ENCODE data around the gene CLCN2.

CLCN2 gene

DNA sequence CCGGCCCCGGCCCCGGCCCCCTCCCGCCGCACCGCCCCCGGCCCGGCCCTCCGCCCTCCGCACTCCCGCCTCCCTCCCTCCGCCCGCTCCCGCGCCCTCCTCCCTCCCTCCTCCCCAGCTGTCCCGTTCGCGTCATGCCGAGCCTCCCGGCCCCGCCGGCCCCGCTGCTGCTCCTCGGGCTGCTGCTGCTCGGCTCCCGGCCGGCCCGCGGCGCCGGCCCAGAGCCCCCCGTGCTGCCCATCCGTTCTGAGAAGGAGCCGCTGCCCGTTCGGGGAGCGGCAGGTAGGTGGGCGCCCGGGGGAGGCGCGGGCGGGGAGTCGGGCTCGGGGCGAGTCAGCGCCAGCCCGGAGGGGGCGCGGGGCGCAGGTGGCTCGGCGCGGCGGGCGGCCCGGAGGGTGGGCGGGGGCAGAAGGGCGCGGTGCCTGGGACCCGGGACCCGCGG, 18.8 kb upstream of the CLCN2 start:
- peak in 1 of 2 donors; percentile 30 for DNase-seq

DNA sequence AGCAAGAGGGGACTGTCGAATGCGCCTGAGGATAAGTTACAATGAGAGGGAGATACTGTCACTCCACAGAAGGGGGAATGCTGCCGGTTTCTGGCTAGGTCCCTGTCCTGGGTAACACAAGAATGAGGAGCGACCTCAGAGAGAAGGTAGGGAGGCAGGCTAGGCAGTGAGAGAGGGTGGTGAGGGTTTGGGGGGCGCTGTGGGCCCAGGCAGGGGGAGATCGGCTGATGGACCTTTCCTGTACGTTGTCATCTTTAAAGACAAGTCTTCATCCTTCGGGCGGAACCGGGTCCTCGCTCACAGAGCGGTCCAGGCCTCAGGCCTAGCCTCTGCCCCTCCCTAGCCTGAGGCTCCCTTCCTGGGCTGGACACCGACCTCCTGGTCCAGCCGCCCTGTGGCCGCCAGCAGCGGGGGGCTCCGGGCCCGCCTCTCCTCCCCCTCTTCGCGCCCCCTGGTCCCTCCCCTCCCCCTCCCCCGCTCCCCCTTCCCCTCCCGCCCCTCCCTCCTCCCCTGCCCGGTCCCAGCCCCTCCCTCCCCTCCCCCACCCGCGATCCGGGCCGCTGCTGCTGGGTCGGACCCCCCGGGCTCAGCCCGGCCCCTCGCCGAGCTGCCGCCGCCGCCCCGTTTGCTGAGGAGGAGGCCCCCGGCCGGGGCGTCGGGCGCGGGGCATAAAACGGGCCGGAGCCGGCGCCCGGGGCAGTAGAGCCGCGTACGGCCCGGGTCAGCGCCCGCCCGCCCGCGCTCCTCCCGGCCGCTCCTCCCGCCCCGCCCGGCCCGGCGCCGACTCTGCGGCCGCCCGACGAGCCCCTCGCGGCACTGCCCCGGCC, 18.2 kb upstream of the CLCN2 start, which contains the start of gene CHRD:
TSS of gene CHRD (plus strand) at position 697 of the 827 bp plus-strand sequence. CDS start 265 bp downstream, outside the sequence.
- DNase-seq = no peak

DNA sequence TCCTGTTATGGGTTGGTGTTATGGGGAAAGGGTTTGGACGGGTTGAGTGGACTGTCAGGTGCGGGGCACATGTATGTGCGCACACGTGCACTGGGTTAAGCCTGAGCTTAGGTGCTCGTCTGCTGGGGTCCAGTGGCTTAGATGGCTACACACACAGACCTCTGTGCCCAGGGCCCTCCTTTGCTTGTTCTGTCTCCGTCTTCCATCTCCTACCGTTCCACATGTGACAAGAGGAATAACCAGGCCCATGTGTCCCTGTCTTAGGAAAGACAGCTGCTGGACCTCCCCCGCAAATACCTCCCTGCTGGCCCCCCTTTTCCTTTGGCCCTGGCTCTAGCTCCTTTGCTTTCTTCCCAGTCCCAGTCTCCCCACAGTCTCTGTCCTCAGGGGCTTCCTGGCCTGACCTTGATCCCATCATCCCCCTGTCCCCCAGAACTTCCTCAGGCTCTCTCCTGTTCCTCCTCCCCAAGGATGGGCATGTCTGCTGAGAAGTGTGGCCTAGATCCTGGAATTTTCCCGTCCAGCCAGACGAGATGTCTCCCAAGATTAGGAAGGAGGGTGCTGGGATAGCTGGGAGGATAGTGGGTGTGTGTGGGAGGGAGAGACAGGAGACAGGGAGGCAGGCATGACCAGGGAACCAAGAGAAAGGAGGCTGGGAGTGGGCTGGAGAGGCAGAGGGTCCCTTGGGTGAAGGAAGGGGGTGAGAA, 17.4 kb upstream of the CLCN2 start:
- DNase-seq = no peak

DNA sequence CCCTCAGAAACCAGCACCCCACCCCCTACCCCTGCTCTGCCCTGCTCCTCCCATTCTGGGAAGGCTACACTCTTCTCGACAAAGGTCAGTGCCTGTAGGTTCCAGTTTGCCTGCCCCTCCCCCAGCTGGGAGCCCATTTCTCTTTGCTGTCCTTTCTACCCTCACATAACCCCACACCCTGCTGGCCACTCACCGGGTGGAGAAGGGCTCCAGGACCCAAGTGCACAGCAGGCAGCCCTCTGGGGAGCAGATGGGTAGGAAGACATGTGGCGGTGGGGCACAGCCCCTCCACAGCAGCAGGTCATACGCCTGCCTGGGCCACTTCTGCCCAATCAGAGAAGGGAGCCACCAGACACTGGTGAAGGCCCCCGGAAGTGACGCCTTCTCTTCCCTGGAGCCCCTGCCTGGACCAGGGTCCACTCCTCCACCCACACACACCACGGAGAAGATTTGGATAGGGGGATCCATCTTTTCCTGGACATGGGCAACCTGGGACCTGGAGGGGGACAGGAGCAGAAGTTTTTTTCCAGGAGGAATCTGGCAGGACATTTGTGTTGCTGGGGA, 16.6 kb upstream of the CLCN2 start, which contains the start of gene THPO:
TSS of gene THPO (minus strand) at position 326 of the 564 bp plus-strand sequence. CDS start 1,948 bp downstream, outside the sequence.
- no peak for DNase-seq

DNA sequence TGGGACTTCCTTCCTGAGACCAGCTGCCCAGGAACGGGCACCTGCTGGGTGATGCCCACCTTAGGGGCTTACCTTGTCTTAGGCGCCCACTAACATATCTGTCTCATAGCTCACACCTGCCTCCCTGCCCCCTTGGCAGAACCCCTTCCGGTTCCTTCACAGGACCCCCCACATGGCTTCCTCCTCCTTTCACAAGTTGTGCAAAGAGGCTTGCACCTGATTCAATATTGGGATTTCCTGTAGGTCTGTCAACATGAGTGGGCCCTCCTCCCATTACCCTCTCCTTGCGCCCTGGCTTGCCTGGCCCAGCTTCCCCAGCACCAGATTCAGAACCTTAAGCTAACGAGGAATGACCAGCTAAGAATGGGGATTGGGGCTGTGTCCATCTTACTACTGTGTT, 16.0 kb upstream of the CLCN2 start:
- DNase-seq = no peak

DNA sequence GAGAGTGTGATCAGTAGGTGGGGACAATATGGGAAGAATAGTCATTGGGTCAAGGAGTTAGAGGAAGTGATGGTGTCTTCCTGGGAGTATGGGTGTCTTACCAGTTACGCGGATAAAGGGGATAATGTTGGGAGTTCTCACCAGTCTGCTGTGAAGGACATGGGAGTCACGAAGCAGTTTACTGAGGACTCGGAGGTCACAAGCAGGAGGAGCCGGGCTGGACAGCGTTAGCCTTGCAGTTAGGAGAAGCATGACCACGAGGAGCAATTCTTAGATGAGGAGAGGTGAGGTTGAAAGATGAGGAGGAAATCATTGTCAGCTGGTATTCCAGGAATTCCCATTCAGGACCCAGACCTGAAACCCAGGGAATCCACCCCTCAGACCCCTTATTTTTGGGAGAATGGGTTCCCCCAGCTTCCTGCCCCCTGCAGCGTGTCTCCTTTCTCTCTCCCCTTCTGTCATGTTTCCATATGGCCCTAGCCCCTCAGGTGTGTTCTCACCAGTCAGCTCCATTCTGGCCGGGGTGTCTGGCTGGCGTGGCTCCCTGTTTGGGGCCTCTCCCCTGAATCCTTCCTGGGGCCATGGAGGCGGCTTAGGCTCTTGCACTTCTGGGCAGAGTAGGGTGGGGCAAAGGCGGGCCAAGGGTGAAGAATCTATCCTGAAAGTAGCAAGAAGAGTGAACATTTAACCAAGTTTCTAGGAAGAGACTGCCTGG, 14.5 kb upstream of the CLCN2 start:
- DNase-seq = no peak

DNA sequence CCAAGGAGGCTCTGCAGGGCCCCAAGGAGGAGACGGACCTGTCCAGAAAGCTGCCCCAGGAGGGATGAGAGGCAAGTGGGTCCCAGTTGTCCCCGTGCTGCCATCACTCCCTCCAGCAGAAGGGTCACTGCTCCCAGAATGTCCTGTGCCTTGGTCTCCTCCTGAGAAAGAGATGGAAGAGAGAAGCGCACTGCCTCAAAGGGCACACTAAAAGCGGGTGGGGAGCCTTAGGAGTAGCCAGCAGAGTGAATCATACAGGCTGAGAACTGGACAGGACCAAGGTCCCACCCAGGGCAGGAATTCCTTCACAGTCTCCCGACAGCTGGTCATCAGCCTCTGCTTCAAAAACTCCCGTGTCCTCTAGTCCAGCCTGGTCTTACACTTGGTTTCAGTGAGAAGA, 12.0 kb upstream of the CLCN2 start:
- no peak for DNase-seq

DNA sequence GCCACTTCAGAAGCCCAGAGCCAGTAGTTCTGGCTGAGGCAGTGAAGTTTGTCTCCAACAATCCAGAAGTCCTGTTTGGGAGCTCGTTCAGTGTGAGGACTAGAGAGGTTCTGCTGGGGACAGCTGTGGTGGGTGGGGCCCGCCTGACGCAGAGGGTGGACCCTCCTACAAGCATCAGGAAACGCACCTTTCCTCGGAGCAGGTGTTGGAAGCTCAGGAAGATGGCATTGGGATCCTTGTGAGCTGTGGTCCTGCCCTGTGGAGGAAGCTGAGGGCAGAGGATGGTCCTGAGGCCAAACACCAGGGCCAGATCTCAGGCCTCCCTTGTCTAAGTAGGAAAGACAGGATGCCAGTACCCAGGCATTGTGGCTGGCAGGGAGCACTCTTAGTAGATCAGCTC, 11.5 kb upstream of the CLCN2 start:
- no peak for DNase-seq

DNA sequence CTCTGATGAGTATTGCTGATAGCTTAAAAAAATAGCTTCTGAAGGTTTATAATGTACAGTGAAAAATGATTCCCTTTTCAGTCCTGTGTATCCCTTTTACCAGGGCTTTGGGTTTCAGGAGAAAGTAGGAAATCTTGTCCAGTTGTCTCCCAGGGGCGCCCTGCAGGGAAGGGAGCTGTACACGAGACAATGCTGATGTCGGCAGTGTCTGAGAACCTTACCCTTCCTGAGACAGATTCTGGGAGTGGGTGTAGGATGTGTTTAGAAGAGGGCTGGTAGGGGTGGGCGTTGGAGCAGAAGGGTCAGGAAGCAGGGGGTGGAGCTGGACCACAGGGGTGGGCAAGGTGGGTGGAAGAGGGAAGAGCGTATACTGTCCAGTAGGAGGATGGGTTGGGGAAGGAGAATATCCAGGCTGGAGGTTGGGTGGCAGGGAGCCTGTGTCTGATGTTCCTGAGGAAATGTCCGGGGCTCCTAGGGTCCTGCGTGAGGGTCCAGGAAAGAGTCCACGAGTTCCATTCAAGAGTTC, 11.0 kb upstream of the CLCN2 start:
- DNase-seq = no peak

DNA sequence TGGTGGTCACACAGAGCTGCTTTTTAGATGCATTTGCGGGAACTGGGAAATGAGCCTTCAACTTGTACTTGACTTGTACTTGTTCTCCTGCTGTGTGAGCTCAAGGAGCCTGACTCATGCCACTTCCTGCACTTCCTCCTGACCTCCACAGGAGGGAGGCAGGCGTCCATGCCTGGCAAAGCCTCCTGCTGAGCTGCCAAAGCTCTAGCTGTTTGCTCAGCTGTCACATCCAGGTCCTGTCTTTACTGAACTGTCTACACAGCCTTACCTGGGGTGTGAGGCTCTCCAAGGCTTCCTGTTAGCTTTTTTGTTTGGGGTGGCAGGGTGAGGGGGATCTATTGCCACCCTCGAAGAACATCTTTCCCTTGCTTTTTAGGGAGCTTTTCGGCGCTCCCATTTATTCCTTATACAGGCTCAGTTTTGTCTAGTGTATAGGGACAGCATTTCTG, 10.2 kb upstream of the CLCN2 start:
- peak; percentile 58 for DNase-seq

DNA sequence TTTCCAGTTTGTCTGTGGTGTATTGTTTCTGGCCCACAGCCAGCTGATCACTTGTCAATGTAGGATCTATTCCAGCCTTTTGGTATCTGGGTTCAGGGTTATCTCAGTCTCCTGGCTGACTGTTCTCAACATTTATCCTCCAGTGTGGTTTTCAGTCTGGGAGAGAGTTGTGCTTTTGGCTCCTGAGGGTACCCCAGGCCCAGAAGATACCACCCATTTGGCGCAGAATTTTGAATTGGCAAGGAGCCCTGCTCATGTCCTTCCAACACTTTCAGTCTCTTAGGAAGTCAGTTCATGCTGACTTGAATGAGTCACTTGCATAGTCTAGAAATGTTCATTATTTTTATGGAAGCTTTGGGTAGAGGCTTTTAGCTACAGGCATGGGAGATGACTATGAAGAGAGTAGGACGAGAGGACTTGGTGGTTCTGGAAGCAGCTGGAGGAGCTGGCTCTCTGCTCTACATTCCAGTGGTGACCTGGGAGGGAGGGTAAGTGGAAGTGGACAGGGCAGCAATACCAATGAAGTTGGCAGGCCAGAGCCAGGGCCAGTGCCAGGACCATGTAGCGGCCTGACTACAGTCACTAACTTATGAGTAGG, 7.3 kb upstream of the CLCN2 start:
- DNase-seq = no peak

DNA sequence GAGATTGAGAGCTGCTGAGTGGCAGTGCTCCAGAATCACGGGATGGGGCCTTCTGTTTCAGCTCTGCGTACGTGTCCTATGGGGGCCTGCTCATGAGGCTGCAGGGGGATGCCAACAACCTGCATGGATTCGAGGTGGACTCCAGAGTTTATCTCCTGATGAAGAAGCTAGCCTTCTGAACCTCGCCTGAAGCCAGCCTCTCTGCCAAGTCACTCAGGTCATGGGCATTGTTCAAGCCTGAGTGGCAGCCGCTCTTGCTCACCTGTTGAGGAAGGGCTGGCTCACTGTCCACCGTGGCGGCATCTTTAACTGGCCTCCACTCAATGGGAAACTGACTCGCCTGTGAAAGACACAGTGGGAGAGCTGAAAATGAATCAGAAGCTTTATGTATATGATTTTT, 6.7 kb upstream of the CLCN2 start:
- DNase-seq = no peak

DNA sequence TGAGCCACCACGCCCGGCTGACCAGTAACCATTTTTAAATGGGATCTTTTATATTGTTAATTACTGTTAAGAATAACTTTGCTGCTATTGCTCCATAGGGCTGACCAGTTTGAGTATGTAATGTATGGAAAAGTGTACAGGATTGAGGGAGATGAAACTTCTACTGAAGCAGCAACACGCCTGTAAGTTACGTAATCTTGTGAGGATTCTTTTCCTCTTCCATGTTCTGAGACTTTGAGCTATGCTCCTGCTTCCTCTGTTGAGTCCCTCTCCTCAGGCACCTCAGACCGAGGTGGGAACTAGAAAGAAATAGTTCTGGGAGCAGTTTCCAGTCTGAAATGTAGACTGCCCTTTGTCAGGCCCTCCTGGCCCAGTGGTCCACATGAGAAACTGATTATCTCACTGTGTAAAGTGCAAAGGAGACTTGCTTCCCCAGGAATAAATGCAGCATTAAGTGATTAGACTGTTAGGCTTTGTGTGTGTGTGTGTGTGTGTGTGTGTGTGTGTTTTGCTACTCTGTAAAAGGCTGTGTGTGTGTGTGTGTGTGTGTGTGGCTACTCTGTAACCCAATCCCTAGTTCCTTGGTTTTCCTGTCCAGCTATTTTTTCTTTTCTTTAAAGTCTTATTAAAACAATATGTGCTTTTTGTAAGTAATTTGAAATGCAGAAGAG, 5.3 kb upstream of the CLCN2 start:
- no peak for DNase-seq

DNA sequence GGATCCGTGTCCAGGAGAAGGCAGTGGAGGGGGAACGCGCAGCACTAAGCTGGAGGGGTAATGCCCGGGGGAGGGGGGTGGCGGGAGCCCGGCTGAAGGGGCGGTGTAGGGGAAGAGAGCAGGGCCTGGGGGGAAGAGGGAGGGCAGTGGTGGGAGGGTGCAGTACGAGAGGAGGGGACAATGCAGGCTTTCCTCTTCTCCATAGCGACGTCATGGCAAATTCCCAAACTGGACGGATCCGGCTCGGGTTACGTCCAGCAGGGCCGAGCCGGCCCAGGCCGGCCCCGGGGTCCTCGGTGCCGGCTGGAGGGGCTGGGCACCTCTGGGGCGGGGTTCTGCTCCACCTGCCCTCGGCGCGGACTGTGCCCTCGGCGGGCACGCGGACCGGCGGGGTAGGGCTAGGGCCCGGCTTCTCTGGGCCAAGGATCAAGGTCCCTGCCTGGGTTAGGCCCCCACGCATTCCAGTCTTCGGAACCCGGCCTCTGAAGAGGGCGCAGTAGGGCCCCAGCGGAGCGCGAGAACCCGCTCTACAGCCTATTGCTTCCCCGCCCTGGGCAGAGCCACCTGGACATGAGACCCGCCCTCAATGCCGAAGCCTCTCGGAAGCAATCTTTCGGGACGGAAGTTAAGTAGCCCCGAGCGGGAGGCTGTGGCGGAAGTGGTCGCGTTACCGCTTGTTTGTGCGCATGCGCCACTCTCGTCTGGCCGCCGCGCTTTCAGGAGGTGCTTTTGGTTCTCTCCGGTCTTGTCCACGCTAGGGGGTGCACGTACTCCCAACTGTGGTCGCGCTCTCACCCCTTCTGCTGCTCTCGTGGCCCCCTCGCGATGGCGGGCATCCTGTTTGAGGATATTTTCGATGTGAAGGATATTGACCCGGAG, 1.5 kb upstream of the CLCN2 start:
- peak; percentile 89 to 93 for DNase-seq

DNA sequence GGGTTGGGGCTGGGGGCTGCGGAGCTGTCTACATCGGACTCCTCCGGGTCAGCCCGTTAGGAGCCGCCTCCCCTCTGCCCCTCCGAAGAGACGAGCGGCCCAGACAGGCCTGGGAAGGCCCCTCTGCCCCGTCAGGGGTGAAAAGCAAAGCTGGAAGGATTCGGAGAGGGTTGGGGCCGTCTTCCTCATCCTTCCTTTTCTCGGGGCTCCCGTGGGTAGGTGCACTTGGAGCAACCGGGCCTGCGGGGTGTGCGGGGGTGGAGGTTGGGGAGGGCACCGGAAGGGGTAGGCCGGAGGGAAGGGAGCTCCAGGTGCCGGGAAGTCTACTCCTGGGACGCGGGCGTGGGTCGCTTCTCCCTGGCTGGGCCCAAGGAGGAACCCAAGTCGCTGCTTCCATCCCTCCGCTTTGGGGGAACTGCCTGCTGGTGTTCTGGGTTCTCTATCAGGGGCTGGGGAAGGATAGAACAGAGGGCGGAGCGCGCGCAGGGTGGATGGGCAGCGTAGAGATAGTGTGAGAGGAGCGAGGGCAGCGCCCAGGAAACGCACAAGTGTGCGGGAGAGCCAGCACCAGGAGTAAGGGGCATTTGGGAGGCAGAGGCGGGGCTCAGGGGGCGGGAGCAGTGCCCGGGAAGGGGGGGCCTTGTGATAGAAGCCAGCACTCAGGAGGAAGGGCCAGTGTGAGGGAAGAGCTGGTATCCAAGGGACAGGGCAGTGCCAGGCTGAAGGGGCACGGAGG, 695 bp upstream of the CLCN2 start:
- DNase-seq = peak; percentile 31 to 35

DNA sequence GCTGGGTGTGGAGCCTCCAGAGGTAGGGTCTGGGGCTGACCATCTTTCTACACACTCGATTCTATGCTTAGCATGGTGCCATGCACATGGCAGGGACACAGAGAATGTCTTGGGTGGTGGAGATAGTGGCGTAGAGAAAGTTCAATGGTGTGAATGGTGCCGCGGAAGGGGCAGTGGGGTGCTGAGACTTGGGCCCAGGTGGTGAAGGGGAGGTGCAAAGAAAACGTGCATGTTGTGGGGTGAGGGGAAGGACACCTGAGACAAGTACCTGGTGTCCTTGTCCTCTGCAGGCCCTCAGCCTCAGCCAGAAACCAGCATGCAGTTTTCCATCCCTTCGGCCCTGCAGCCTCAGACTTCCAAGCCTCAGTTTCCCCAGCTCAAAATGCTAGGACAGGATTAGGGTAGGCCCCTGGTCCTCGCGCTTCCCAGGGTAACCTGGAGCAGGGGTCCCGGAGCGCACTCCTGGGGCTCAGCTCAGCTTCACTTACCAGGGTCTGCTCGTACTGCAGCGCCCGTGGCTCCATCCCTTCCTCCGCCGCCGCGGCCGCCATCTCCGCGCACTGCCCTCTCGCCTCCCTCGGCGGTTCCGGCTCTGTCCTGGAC, 375 bp downstream of the CLCN2 start:
- DNase-seq = no peak

DNA sequence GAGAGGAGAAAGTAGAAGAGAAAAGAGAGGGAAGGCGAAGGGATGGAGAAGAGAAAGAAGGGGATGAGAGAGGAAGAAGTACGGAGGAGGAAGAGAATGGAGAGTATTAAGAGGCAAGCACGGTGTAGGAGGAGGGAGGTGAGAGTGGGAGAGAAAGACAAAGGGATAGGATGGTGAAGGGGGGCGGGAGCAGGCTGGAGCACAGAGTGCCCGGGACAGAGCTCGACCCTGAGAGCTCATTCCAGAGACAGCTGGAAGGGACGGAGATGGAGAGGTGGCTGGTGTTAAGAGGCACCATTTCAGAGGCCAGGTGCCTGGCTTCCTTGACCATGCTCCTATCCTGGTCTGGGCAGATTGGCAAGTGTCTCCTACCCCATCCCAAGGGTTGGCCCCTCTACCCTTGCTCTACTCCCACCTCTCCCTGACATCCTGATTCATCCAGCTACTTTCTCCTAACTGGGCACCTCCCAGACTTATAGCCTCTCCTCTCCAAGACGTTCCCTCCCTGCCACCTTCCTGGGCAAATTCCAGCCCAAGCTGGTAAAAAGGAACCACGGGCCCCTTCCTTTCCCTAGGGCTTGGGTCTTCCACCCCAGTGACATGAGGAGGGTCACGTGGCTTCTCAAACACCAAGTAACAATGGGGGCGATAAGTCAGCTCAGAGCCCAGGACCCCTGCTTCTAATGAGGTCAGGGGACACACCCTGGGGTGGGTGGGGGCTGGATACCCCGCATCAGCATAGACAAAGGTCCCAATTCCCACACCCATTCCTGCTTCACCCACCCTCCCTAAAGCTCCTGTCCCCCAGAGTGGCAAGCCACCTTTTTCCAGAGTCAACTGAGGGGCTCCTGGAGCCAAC, 1.1 kb downstream of the CLCN2 start:
- DNase-seq = no peak

DNA sequence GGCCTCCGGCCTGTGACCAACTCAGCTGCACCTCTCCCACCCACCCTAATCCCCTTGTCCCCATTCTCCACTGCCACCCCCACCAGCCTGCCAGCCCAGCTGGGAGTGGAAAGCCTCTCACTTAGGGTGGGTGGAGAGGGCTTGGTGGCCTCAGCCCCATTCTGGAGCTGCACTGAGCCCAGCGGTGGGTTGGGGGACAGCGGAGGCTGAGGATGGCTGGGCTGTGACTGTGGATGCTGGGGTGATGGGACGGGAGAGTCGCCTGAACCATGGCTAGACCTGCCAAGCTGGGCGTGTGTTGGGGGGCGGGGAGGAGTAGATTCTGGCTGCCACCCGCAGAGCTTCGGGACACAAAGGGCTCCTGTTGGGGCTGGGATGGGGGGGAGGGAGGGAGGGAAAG, 1.8 kb downstream of the CLCN2 start:
- DNase-seq = no peak

All from activated CD4-positive, alpha-beta T cell treated with anti-CD3 and anti-CD28 coated beads for 4 hours (primary cell).